ENCODE results near the gene OLFML2A. TPM values are rescaled to one million over a fixed set of nuclear protein-coding genes. Genes with fewer than 3 reads are reported as not detected.

The OLFML2A gene
- polyA plus RNA-seq, 3 donors: 0.03 to 0.25 TPM; not detected in 1

GRCh38 chr9:124828489-124829333, 51.8 kb downstream of the OLFML2A start:
- Histone ChIP-seq H3K4me3 (replicated peaks in 1 of 3; ENCODE audit: low read depth in 2 of 3, low read length in 3 of 3) (no peak overlapping the region), H3K9ac (ENCODE audit: insufficient read depth, low read length, poor library complexity, severe bottlenecking) (no peak overlapping the region), H3K4me2 (replicated peaks; ENCODE audit: extremely low read depth, low read length, poor library complexity, severe bottlenecking) (no peak overlapping the region), H3K27me3 (ENCODE audit: control insufficient read depth in 2 of 2, insufficient read depth in 2 of 2, low read length in 2 of 2) (no peaks in the 10 kb centered on the region), H3K79me2 (ENCODE audit: insufficient read depth, low read length) (no peaks in the 10 kb centered on the region), H3K27ac (ENCODE audit: low read depth in 1 of 2, low read length in 2 of 2) (no peak overlapping the region), H3K36me3 (replicated peaks in 1 of 2; ENCODE audit: control insufficient read depth in 1 of 2, insufficient read depth in 2 of 2, low read length in 2 of 2) (no peaks in the 10 kb centered on the region), H3K9me3 (replicated peaks in 1 of 2; ENCODE audit: control insufficient read depth in 1 of 2, insufficient read depth in 1 of 2, low read length in 2 of 2) (no peaks in the 10 kb centered on the region), H4K20me1 (ENCODE audit: insufficient read depth, low read length) (no peaks in the 10 kb centered on the region), H2AFZ (ENCODE audit: insufficient read depth, low read depth, low read length, poor library complexity, severe bottlenecking) (no peak overlapping the region), H3K4me1 (ENCODE audit: control insufficient read depth in 1 of 2, insufficient read depth in 2 of 2, low read length in 2 of 2) (peaks cover 9 to 18% of the 10 kb centered on the region in 2 donors)
- Mint-ChIP-seq H3K4me3 (no peak overlapping the region), H3K27me3 (ENCODE audit: low read depth in 3 of 3) (peaks cover 0 to 3% (median 1%) of the 10 kb centered on the region in 3 donors), H3K9me3 (peaks cover 0 to 7% (median 2%) of the 10 kb centered on the region in 7 donors), H3K4me1 (peaks cover 10% of the 10 kb centered on the region), H3K27ac (peak overlapping the region in 2 of 7 donors; percentile 50 to 51), H3K36me3 (no peaks in the 10 kb centered on the region)
- no peak for DNase-seq
- intact Hi-C loops (cut with micrococcal nuclease): no loop called here
- TF ChIP-seq CTCF (IDR thresholded peaks at IDR 0.05): no peak
- WGBS (ENCODE audit: insufficient coverage): 0% methylated on average over 1 of the region's 2 CpGs

GRCh38 chr9:124829334-124829669, 52.4 kb downstream of the OLFML2A start:
- TF ChIP-seq CTCF (IDR thresholded peaks at IDR 0.05): no peak
- 94% methylated on average over 2 of the region's 5 CpGs for WGBS (ENCODE audit: insufficient coverage)
- DNase-seq: no peak
- Histone ChIP-seq H3K36me3 (replicated peaks in 1 of 2; ENCODE audit: control insufficient read depth in 1 of 2, insufficient read depth in 2 of 2, low read length in 2 of 2) (no peaks in the 10 kb centered on the region), H3K27me3 (ENCODE audit: control insufficient read depth in 2 of 2, insufficient read depth in 2 of 2, low read length in 2 of 2) (no peaks in the 10 kb centered on the region), H3K79me2 (ENCODE audit: insufficient read depth, low read length) (no peaks in the 10 kb centered on the region), H2AFZ (ENCODE audit: insufficient read depth, low read depth, low read length, poor library complexity, severe bottlenecking) (no peak overlapping the region), H3K9me3 (replicated peaks in 1 of 2; ENCODE audit: control insufficient read depth in 1 of 2, insufficient read depth in 1 of 2, low read length in 2 of 2) (no peaks in the 10 kb centered on the region), H3K9ac (ENCODE audit: insufficient read depth, low read length, poor library complexity, severe bottlenecking) (no peak overlapping the region), H3K4me1 (ENCODE audit: control insufficient read depth in 1 of 2, insufficient read depth in 2 of 2, low read length in 2 of 2) (peaks cover 9 to 18% of the 10 kb centered on the region in 2 donors), H3K4me2 (replicated peaks; ENCODE audit: extremely low read depth, low read length, poor library complexity, severe bottlenecking) (no peak overlapping the region), H3K4me3 (replicated peaks in 1 of 3; ENCODE audit: low read depth in 2 of 3, low read length in 3 of 3) (no peak overlapping the region), H3K27ac (ENCODE audit: low read depth in 1 of 2, low read length in 2 of 2) (no peak overlapping the region), H4K20me1 (ENCODE audit: insufficient read depth, low read length) (no peaks in the 10 kb centered on the region)
- peaks cover 10% of the 10 kb centered on the region for H3K4me1 Mint-ChIP-seq
- H3K4me3 Mint-ChIP-seq: no peak overlapping the region
- H3K27me3 Mint-ChIP-seq (ENCODE audit: low read depth in 3 of 3): peaks cover 0 to 3% (median 1%) of the 10 kb centered on the region in 3 donors
- intact Hi-C loops (cut with micrococcal nuclease): no loop called here
- H3K9me3 Mint-ChIP-seq: peaks cover 0 to 7% (median 2%) of the 10 kb centered on the region in 7 donors
- no peaks in the 10 kb centered on the region for H3K36me3 Mint-ChIP-seq
- peak overlapping the region in 2 of 7 donors; percentile 50 to 51 for H3K27ac Mint-ChIP-seq
